Activated CD4-positive, alpha-beta T cell treated with anti-CD3 and anti-CD28 coated beads for 36 hours (primary cell): ENCODE data around the gene ZNF516. TPM values are rescaled to one million over a fixed set of nuclear protein-coding genes. Genes with fewer than 3 reads are reported as not detected.

ENCODE experiments used
- ATAC-seq: fragments of 200-7000 bp; cut with Tn5 transposase; one replicate; pipeline ENCODE4 v1.10.0; 2021; ENCODE audit warnings: mild to moderate bottlenecking, moderate library complexity
- CTCF ChIA-PET: fragments of 350-600 bp; sonication (Branson Sonifier 250); formaldehyde crosslinking; loops from one replicate; lab custom pipeline; 2021; ENCODE audit warnings: antibody characterized with exemption; lab: Charles Lee
- POLR2A ChIA-PET: fragments of 350-600 bp; sonication (Branson Sonifier 250); formaldehyde crosslinking; loops from one replicate; lab custom pipeline; 2021; ENCODE audit warnings: antibody characterized with exemption, inconsistent platforms; lab: Charles Lee
- DNase-seq: peaks from one replicate; pipeline ENCODE4 v3.0.0-alpha.2; 2020
- H3K27ac Mint-ChIP-seq: one replicate; pipeline ENCODE4 v1.8.0; 2021; ENCODE audit warnings: mixed read lengths
- H3K27me3 Mint-ChIP-seq: one replicate; pipeline ENCODE4 v1.8.0; 2021; ENCODE audit warnings: mixed read lengths
- H3K36me3 Mint-ChIP-seq: one replicate; pipeline ENCODE4 v1.8.0; 2021; ENCODE audit warnings: low read depth, mixed read lengths
- H3K4me1 Mint-ChIP-seq: one replicate; pipeline ENCODE4 v1.8.0; 2021; ENCODE audit warnings: mixed read lengths
- H3K4me3 Mint-ChIP-seq: one replicate; pipeline ENCODE4 v1.8.0; 2021; ENCODE audit warnings: mild to moderate bottlenecking, moderate library complexity, mixed read lengths
- H3K9me3 Mint-ChIP-seq: one replicate; pipeline ENCODE4 v1.8.0; 2021; ENCODE audit warnings: low read depth, mixed read lengths
- intact Hi-C, 2 experiments: fragments of 100-400 bp; cut with DNase I in 1 of 2; cut with micrococcal nuclease in 1 of 2; formaldehyde crosslinking; loops; one replicate each; pipeline versions ENCODE4 v1.14.2 to v1.15.1; 2022 to 2024; cut with DNase I, micrococcal nuclease
- total RNA-seq, 2 experiments: library from RNA; stranded (reverse); gene quantifications; one replicate each; pipeline ENCODE4 v1.2.3, GENCODE V29; 2021

Gene ZNF516
- total RNA-seq, 2 experiments from 2014 or later = 6.8 to 9.9 TPM

DNA sequence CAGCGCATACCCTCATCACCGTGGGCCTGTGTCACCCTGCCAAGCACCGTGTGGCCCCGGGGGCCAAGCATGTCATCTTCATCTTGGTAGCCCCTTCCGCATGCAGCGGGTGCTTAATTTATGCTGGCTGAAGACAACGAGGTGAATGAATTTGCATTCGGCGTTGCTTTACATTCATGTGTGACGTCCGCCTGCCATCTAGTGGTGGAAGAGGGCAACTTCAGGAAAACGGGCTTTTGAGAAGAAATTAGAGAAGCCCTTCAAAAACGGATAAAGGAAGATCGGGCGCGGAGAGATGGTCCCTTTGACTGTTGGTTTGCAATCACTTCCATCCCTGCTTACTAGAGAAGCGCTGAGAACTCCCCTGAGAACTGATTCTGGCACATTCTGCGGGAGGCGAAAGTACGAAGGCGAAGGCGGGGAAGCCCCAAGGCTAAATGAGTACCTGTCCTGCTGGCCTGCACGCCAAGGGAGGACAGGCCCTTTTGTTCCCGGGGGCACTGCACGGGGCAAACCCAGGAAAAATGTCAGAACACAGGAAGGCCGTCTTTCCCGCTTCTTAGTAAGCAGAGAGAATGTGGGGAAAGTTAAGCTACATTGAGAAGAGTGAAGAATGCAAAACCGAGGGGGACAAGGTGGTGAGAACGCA, 145.9 kb downstream of the ZNF516 start:
- ATAC-seq (peak; percentile 63), DNase-seq (peak; percentile 82)
- Mint-ChIP-seq H3K4me3 (no peak overlapping the region), H3K27me3 (peaks cover 2% of the 10 kb centered on the region), H3K4me1 (peaks cover 8% of the 10 kb centered on the region), H3K9me3 (peaks cover 3% of the 10 kb centered on the region), H3K27ac (no peak overlapping the region), H3K36me3 (no peaks in the 10 kb centered on the region)
- intact Hi-C loops = loop anchor here in 1 of 2 experiments (5.0 to 10.0 kb wide), 2 partner anchors 464 to 1697 kb away; no protein-coding TSS in a partner anchor
- ChIA-PET CTCF (interaction anchor here (0.9 kb wide), 1 partner anchor 34 kb away, joined by 3 read pairs; no protein-coding TSS in a partner anchor), POLR2A (no interaction called here)

DNA sequence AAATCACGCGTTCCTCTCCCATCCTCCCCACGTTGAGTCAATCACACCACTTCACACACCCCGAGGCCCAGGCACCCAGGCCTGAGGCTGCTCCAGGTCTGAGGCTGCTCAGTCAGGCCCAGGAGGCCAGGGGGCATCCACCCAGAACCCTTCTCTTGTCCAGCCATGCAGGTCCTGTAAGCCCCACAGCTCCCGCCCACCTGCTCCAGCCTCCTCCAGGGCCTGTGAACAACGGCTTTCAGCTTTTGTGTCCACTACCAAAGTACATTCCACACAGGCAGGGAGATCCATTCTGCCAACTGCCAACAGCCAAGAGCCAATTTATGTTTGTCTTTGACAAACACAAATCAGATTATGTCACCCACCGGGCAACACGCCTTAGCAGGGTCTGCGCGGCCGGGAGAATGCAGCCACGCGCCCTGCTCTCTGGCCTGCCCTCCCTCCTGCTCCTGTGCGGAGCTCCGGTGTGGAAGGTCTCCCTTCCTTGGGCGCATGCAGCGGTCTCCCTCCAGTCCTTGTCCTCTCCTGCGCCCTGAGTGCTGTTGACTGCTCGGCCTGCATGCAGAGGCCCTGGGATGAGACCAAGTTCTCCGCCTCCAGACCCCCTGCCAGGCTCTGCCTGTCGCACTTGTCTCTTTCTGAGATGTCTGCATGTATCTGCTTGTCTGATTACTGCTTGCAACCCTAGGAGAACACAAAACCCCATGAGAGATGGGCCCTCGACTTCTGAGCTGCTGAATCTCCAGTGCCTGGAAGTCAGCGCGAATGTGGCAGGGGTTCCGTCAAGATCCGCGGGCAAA, 146.6 kb downstream of the ZNF516 start:
- CTCF ChIA-PET = interaction anchor here (0.7 to 1.4 kb wide), 3 partner anchors 33 to 379 kb away, joined by 3 read pairs; no protein-coding TSS in a partner anchor
- DNase-seq (no peak), ATAC-seq (no peak)
- no peaks in the 10 kb centered on the region for H3K36me3 Mint-ChIP-seq
- POLR2A ChIA-PET = no interaction called here
- intact Hi-C loops = loop anchor here in 1 of 2 experiments (5.0 to 10.0 kb wide), 2 partner anchors 464 to 1696 kb away; no protein-coding TSS in a partner anchor
- peaks cover 2% of the 10 kb centered on the region for H3K27me3 Mint-ChIP-seq
- H3K9me3 Mint-ChIP-seq = peaks cover under 1% of the 10 kb centered on the region
- H3K4me1 Mint-ChIP-seq = peaks cover 8% of the 10 kb centered on the region
- H3K27ac Mint-ChIP-seq = no peak overlapping the region
- H3K4me3 Mint-ChIP-seq = no peak overlapping the region

DNA sequence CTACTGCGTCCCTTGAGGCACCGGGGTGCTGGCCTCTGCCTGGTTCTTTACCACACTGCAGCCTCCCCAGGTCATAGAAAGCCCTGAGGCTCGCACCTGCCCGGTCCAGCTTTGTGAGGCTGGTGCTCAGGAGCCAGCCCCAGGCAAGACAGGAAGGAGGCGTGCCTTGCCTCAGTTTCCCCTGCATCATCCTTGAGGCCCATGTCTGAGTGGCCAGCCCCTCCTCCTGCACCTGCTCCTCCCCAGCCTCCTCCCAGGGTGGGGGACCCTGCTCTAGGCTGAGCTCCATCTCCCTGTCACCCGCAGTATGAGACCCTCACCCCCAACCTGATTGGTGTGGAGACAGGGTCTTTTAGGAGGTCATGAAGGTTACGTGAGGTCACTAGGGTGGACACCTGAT, 147.7 kb downstream of the ZNF516 start:
- no peak for ATAC-seq
- Mint-ChIP-seq H3K27me3 (peaks cover 2% of the 10 kb centered on the region), H3K9me3 (no peaks in the 10 kb centered on the region), H3K27ac (no peak overlapping the region), H3K4me3 (no peak overlapping the region), H3K36me3 (no peaks in the 10 kb centered on the region), H3K4me1 (peaks cover 8% of the 10 kb centered on the region)
- DNase-seq = no peak
- intact Hi-C loops = loop anchor here in 1 of 2 experiments (5.0 to 10.0 kb wide), 2 partner anchors 463 to 1695 kb away; no protein-coding TSS in a partner anchor
- POLR2A ChIA-PET = no interaction called here
- CTCF ChIA-PET = interaction anchor here (1.4 kb wide), 1 partner anchor 362 kb away, joined by 3 read pairs; no protein-coding TSS in a partner anchor

DNA sequence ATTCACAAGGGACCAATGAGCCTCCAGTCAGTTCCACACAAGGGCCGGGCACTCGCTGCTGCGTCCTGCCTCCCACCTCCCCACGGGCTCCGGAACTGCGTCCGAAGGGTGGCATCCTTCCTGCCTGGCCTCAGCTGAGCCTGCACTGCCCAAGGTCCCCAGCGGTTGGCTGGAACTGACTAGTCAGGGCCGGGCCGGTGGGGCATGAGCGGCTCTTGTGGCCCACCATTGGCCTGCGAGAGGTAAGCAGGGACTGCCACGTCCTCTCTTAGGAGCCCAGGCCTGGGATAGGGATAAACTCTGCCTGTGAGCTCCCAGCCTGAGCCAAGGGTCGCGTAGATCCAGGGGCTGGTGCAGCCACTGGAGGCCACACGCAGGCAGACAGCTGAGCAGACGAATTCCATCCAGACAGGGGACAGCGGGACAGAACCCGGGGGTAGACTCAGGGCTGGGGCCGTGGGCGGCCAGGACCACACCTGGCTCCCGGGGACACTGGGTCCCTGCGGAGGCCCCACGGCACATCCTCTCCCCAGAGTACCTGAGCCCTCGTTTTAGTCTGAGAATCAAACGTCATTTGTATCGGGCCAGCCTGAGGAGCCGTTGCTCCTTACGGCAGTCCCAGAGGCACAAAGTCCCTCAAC, 148.4 kb downstream of the ZNF516 start:
- no peak for DNase-seq
- Mint-ChIP-seq H3K36me3 (no peaks in the 10 kb centered on the region), H3K27me3 (peaks cover 2% of the 10 kb centered on the region), H3K4me1 (peaks cover 8% of the 10 kb centered on the region), H3K9me3 (no peaks in the 10 kb centered on the region), H3K4me3 (no peak overlapping the region), H3K27ac (no peak overlapping the region)
- no peak for ATAC-seq
- ChIA-PET POLR2A (no interaction called here), CTCF (interaction anchor here (0.6 to 1.4 kb wide), 3 partner anchors 40 to 363 kb away, joined by 3 to 4 read pairs (median 3); no protein-coding TSS in a partner anchor)
- intact Hi-C loops = loop anchor here in 1 of 2 experiments (5.0 to 10.0 kb wide), 2 partner anchors 462 to 1694 kb away; no protein-coding TSS in a partner anchor

DNA sequence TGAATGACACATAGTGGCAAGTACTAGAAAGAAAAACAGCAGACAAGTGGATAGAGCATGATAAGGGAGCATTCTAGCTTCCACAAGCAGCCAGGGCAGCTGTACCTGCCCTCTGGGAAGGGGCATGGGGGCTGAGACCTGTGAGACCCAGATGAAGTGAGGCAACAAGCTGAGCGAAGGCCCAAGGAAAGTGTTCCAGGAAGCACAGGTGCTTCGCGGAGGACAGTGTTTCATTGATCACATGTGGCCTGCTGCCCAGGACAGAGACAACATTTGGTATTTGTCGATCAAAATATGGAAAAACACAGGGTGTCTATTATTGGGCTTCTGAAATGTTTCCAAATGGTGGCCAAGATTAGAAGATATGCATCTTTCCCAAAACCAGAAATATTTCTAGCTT, 149.1 kb downstream of the ZNF516 start:
- Mint-ChIP-seq H3K27me3 (peaks cover 2% of the 10 kb centered on the region), H3K4me1 (peaks cover 8% of the 10 kb centered on the region), H3K36me3 (no peaks in the 10 kb centered on the region), H3K9me3 (no peaks in the 10 kb centered on the region), H3K27ac (no peak overlapping the region), H3K4me3 (no peak overlapping the region)
- intact Hi-C loops = loop anchor here in 1 of 2 experiments (5.0 to 10.0 kb wide), 2 partner anchors 461 to 1694 kb away; no protein-coding TSS in a partner anchor
- no peak for ATAC-seq
- ChIA-PET POLR2A (no interaction called here), CTCF (interaction anchor here (0.9 kb wide), 1 partner anchor 39 kb away, joined by 3 read pairs; no protein-coding TSS in a partner anchor)
- no peak for DNase-seq

DNA sequence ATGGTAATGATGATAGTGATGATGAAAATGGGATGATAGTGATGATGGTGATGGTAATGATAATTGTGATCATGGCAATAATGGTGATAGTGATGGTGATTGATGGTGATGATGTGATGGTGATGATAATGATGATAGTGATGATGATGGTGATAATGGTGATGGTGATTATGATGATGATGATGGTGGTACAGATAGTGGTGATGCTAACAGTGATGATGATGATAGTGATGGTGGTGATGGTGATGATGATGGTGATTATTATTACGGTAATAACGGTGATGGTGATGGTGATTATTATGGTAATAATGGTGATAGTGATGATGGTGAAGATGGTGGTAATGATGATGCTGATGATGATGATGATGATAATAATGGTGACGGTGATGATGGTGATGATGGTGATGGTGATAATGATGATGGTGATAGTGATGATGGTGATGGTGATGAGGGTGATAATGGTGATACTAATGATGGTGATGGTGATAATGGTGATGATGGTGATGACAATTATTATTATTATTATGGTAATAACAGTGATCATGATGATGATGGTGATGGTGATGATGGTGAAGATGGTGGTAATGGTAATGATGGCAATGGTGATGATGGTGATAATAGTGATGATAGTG, 151.0 kb downstream of the ZNF516 start:
- Mint-ChIP-seq H3K4me3 (no peak overlapping the region), H3K9me3 (peaks cover 4% of the 10 kb centered on the region), H3K27me3 (no peaks in the 10 kb centered on the region), H3K36me3 (no peaks in the 10 kb centered on the region), H3K4me1 (peaks cover 4% of the 10 kb centered on the region), H3K27ac (no peak overlapping the region)
- CTCF ChIA-PET = no interaction called here
- POLR2A ChIA-PET = no interaction called here
- intact Hi-C loops = loop anchor here in 1 of 2 experiments (10.0 kb wide), 1 partner anchor 459 kb away; no protein-coding TSS in a partner anchor
- ATAC-seq = no peak
- no peak for DNase-seq

DNA sequence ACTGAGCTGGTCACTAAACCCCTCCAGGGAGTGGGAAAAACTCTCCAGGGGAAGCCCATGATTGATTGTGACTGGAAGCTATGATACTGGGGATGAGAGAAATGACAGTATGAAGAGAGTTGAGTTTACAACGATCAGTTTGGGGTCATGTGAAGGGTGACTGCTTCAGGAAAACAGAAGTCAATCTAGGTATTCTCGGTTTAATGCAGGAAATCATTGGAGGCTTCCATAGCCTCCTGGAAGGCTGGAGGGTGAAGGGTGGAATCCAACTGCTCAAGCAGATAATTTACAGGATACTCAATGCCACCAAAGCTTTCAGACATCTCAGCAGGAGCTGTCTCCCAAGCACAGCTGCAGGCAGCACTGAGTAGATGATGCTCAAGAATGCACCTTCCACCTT, 154.6 kb downstream of the ZNF516 start:
- Mint-ChIP-seq H3K27me3 (no peaks in the 10 kb centered on the region), H3K4me3 (no peak overlapping the region), H3K9me3 (peaks cover 4% of the 10 kb centered on the region), H3K27ac (no peak overlapping the region), H3K36me3 (no peaks in the 10 kb centered on the region), H3K4me1 (no peaks in the 10 kb centered on the region)
- POLR2A ChIA-PET = no interaction called here
- CTCF ChIA-PET = no interaction called here
- intact Hi-C loops = loop anchor here in 1 of 2 experiments (10.0 kb wide), 1 partner anchor 456 kb away; no protein-coding TSS in a partner anchor
- DNase-seq (no peak), ATAC-seq (no peak)

DNA sequence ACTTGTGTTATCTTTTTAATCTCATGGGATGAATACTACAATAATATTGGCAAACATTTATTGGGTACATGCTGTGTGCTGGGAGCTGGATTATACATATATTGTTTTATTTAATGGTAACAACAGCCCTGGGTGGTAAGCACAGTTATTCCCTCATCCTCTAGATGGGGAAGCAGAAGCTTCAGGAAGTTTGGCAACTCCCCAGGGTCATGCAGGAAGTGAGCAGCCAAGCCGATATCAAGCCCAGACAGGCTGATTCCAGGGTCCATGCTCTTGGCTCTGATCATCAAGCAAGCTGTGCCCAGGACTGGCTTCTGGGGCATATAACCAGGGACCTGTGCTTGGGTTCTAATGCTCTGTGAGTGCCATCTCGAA, 155.8 kb downstream of the ZNF516 start:
- DNase-seq (no peak), ATAC-seq (no peak)
- intact Hi-C loops = no loop called here
- no peak overlapping the region for H3K27ac Mint-ChIP-seq
- peaks cover 4% of the 10 kb centered on the region for H3K9me3 Mint-ChIP-seq
- H3K36me3 Mint-ChIP-seq = no peaks in the 10 kb centered on the region
- no peaks in the 10 kb centered on the region for H3K27me3 Mint-ChIP-seq
- CTCF ChIA-PET = interaction anchor here (0.6 kb wide), 1 partner anchor 263 kb away, joined by 3 read pairs; no protein-coding TSS in a partner anchor
- H3K4me1 Mint-ChIP-seq = no peaks in the 10 kb centered on the region
- POLR2A ChIA-PET = no interaction called here
- H3K4me3 Mint-ChIP-seq = no peak overlapping the region

DNA sequence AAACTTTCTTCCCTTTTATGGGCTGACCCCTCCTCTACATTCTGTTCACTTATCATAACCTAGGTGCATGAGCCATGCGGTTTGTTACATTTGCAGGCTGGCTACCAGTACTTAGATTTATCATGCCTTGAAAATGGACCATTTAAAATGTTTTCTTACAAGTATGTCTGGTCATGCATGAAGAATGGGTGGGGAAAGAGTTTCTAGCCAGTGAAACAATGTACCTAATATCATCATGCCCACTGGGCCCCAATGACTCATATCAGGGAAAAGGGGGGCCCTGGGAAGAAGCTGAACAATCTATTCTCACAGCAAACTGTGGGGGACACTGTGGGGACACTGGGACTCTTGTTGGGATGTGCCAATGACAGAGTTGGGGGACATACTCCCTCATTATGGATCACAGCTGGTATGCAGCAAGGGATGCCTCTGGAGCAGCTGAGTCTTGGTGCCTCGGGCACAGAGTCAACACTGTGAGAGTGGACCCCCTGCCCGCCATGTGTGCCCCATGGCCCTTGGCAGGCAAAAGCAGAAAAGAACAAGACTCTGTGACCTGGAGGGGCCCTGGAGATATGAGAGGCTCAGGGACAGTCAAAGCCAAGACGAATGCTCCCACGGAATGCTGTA, 156.3 kb downstream of the ZNF516 start:
- no peak for DNase-seq
- H3K4me1 Mint-ChIP-seq = no peaks in the 10 kb centered on the region
- no peaks in the 10 kb centered on the region for H3K27me3 Mint-ChIP-seq
- no peak overlapping the region for H3K27ac Mint-ChIP-seq
- no peak for ATAC-seq
- no peak overlapping the region for H3K4me3 Mint-ChIP-seq
- POLR2A ChIA-PET = no interaction called here
- no peaks in the 10 kb centered on the region for H3K36me3 Mint-ChIP-seq
- peaks cover 4% of the 10 kb centered on the region for H3K9me3 Mint-ChIP-seq
- intact Hi-C loops = no loop called here
- CTCF ChIA-PET = no interaction called here

DNA sequence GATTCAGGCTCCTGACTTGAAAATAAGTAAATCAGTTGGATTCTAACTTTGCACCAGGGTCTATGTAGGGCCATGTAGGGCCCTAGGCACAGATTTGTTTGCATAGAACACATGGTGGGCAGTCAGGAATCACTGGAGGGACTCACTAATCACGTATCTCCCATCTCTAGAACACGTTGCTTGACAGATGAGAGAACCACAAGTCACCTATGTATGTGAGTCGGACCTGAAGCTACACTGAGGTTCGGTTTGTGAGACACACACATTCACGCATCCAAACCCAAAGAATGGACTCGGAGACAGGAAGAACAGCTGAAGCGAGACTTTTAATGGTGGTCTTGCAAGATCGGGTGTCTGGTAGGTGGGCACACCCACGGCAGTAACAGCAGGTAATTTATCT, 157.0 kb downstream of the ZNF516 start:
- no peak for ATAC-seq

More for the DNA sequence above, 157.0 kb downstream of the ZNF516 start:
- no peaks in the 10 kb centered on the region for H3K36me3 Mint-ChIP-seq
- H3K27ac Mint-ChIP-seq = no peak overlapping the region
- intact Hi-C loops = no loop called here
- no peak for DNase-seq
- H3K9me3 Mint-ChIP-seq = peaks cover 4% of the 10 kb centered on the region
- CTCF ChIA-PET = no interaction called here
- no peaks in the 10 kb centered on the region for H3K4me1 Mint-ChIP-seq
- H3K4me3 Mint-ChIP-seq = no peak overlapping the region
- H3K27me3 Mint-ChIP-seq = no peaks in the 10 kb centered on the region
- POLR2A ChIA-PET = no interaction called here
